ENCODE measurements around the gene NRDE2.

GRCh38 chr14:90319173-90319572, 12.6 kb downstream of the NRDE2 start:
- TF ChIP-seq CTCF (conservative IDR thresholded peaks at IDR 0.05) (no peak), EZH2 (IDR thresholded peaks at IDR 0.05; ENCODE audit: low read depth) (no peak)

Measured in PC-9 (cell line).